ENCODE data around the gene PXMP4. TPM values are rescaled to one million over a fixed set of nuclear protein-coding genes. Genes with fewer than 3 reads are reported as not detected.

PXMP4 gene
- total RNA-seq, 1 experiment from 2014 or later = 3.3 TPM

GRCh38 chr20:33689493-33689892 is 30.6 kb downstream of the PXMP4 start:
- Mint-ChIP-seq H3K9me3 (no peaks in the 10 kb centered on the region), H3K36me3 (no peaks in the 10 kb centered on the region), H3K27ac (no peak overlapping the region), H3K4me1 (peaks cover 29% of the 10 kb centered on the region), H3K4me3 (no peak overlapping the region), H3K27me3 (ENCODE audit: low read depth) (peaks cover 30% of the 10 kb centered on the region)
- TF ChIP-seq HMGXB4 (CRISPR knock-in tag; IDR thresholded peaks at IDR 0.05) (no peak), EMX1 (CRISPR knock-in tag; IDR thresholded peaks at IDR 0.05) (no peak), FOXP1 (CRISPR knock-in tag; IDR thresholded peaks at IDR 0.05; ENCODE audit: borderline replicate concordance) (no peak), ZNF281 (CRISPR knock-in tag; IDR thresholded peaks at IDR 0.05) (no peak), ATF2 (CRISPR knock-in tag; IDR thresholded peaks at IDR 0.05; ENCODE audit: borderline replicate concordance, low read depth) (no peak)
- POLR2A ChIA-PET = interaction anchor here (0.9 kb wide), 1 partner anchor 23 kb away, joined by 7 read pairs; the partner anchor contains the start of gene ACTL10
- no peak for DNase-seq (ENCODE audit: low spot score)
- CTCF ChIA-PET = interaction anchor here (1.6 kb wide), 1 partner anchor 21 kb away, joined by 3 read pairs; no protein-coding TSS in a partner anchor
- ATAC-seq = no peak

GRCh38 chr20:33688938-33689424 is 31.1 kb downstream of the PXMP4 start:
- CTCF ChIA-PET = no interaction called here

More at GRCh38 chr20:33688938-33689424, 31.1 kb downstream of the PXMP4 start:
- H3K36me3 Mint-ChIP-seq = no peaks in the 10 kb centered on the region
- no peak overlapping the region for H3K4me3 Mint-ChIP-seq
- no peaks in the 10 kb centered on the region for H3K9me3 Mint-ChIP-seq
- DNase-seq (ENCODE audit: low spot score) = no peak
- no peak for ATAC-seq
- H3K27ac Mint-ChIP-seq = no peak overlapping the region
- TF ChIP-seq STAT6 (CRISPR knock-in tag; conservative IDR thresholded peaks at IDR 0.05; ENCODE audit: low read depth) = no peak
- TF ChIP-seq ZNF263 (CRISPR knock-in tag; IDR thresholded peaks at IDR 0.05; ENCODE audit: low read depth) = no peak
- no peak for TF ChIP-seq FOXK1 (CRISPR knock-in tag; IDR thresholded peaks at IDR 0.05)
- TF ChIP-seq ZNF121 (CRISPR knock-in tag; IDR thresholded peaks at IDR 0.05) = no peak
- no peak for TF ChIP-seq ATF2 (CRISPR knock-in tag; IDR thresholded peaks at IDR 0.05; ENCODE audit: borderline replicate concordance, low read depth)
- no peak for TF ChIP-seq GABPB1 (CRISPR knock-in tag; IDR thresholded peaks at IDR 0.05)
- no peak for TF ChIP-seq USF1 (CRISPR knock-in tag; IDR thresholded peaks at IDR 0.05)
- no peak for TF ChIP-seq TP53 (CRISPR knock-in tag; IDR thresholded peaks at IDR 0.05)
- H3K27me3 Mint-ChIP-seq (ENCODE audit: low read depth) = peaks cover 30% of the 10 kb centered on the region
- peaks cover 27% of the 10 kb centered on the region for H3K4me1 Mint-ChIP-seq
- POLR2A ChIA-PET = no interaction called here

Measured in WTC11 (cell line).